Endothelial cell of umbilical vein (primary cell): ENCODE results near the gene FANCC. TPM values are rescaled to one million over a fixed set of nuclear protein-coding genes. Genes with fewer than 3 reads are reported as not detected.

Experiments used
- BruUV-seq: library from RNA; stranded (reverse); fragments of 400-500 nt; replicated peaks from 2 replicates; lab custom pipeline; 2021; lab: Mats Ljungman, UMichigan
- CTCF ChIA-PET: fragments of 300-600, 350-600 bp; sonication (Branson Sonifier 250); formaldehyde crosslinking; loops from one replicate; lab custom pipeline; 2021; ENCODE audit warnings: antibody characterized with exemption, inconsistent platforms; lab: Charles Lee
- POLR2A ChIA-PET: fragments of 300-600, 350-600 bp; sonication (Branson Sonifier 250); formaldehyde crosslinking; loops from one replicate; lab custom pipeline; 2021; ENCODE audit warnings: antibody characterized with exemption, inconsistent platforms; lab: Charles Lee
- DNase-seq: peaks from one replicate; pipeline ENCODE4 v3.0.0-alpha.2; 2011; ENCODE audit warnings: low read depth, low spot score
- FAIRE-seq: peaks from 2 replicates; lab custom pipeline; 2011; peaks lifted over from hg19 to GRCh38; lab: Jason Lieb, UNC
- H2AFZ ChIP-seq: 2 replicates; pipeline ENCODE4 v1.6.0; 2012; ENCODE audit warnings: low read depth, low read length, control low read depth, inconsistent platforms
- H3K27ac ChIP-seq: 2 replicates; pipeline ENCODE4 v1.5.1; 2011; ENCODE audit warnings: low read depth, mild to moderate bottlenecking, control low read depth, low read length, moderate library complexity; ENCODE audit not compliant: insufficient read depth
- H3K27me3 ChIP-seq, 2 experiments: 2 replicates each; pipeline versions ENCODE4 v1.6.0 to v1.6.1; 2011; ENCODE audit warnings: low read length in 2 of 2, mixed read lengths in 1 of 2; ENCODE audit not compliant: control insufficient read depth in 2 of 2, insufficient read depth in 2 of 2
- H3K36me3 ChIP-seq, 2 experiments: 2 replicates in 1 of 2; 3 replicates in 1 of 2; pipeline ENCODE4 v1.5.1; 2011; ENCODE audit warnings: low read length in 2 of 2, mild to moderate bottlenecking in 1 of 2, moderate library complexity in 1 of 2; ENCODE audit not compliant: control insufficient read depth in 2 of 2, insufficient read depth in 2 of 2; ENCODE audit errors: extremely low read depth in 1 of 2
- H3K4me1 ChIP-seq: 3 replicates; pipeline ENCODE4 v1.5.1; 2011; ENCODE audit warnings: mild to moderate bottlenecking, low read length; ENCODE audit not compliant: control insufficient read depth, insufficient read depth; ENCODE audit errors: extremely low read depth
- H3K4me2 ChIP-seq: 2 replicates; pipeline ENCODE4 v1.6.1; 2011; ENCODE audit warnings: low read length, control low read depth, mixed read lengths; ENCODE audit not compliant: insufficient read depth
- H3K4me3 ChIP-seq, 3 experiments: fragments of 200-600 bp in 1 of 3; sonication (generic), shearing (Covaris generic) in 1 of 3; replicated peaks in 1 of 3; 2 replicates each; pipeline ENCODE4 v1.5.1; 2011 to 2016; ENCODE audit warnings: control low read depth in 3 of 3, low read length in 3 of 3, mild to moderate bottlenecking in 2 of 3, inconsistent platforms in 1 of 3, low read depth in 1 of 3, moderate library complexity in 1 of 3; ENCODE audit not compliant: insufficient read depth in 1 of 3
- H3K79me2 ChIP-seq: 2 replicates; pipeline ENCODE4 v1.6.0; 2012; ENCODE audit warnings: low read length, inconsistent platforms; ENCODE audit not compliant: control insufficient read depth, insufficient read depth
- H3K9ac ChIP-seq: replicated peaks from 2 replicates; pipeline ENCODE3; 2011; ENCODE audit warnings: low read length, control low read depth; ENCODE audit not compliant: insufficient read depth; ENCODE audit errors: extremely low read depth
- H3K9me1 ChIP-seq: replicated peaks from 3 replicates; pipeline ENCODE4 v1.6.0; 2011; ENCODE audit warnings: mild to moderate bottlenecking, low read length; ENCODE audit not compliant: control insufficient read depth, insufficient read depth; ENCODE audit errors: extremely low read depth
- H3K9me3 ChIP-seq: replicated peaks from 2 replicates; pipeline ENCODE4 v1.5.1; 2012; ENCODE audit warnings: low read length, inconsistent platforms; ENCODE audit not compliant: control insufficient read depth, insufficient read depth
- H4K20me1 ChIP-seq: replicated peaks from 2 replicates; pipeline ENCODE3; 2011; ENCODE audit warnings: mild to moderate bottlenecking, low read length; ENCODE audit not compliant: control insufficient read depth, insufficient read depth; ENCODE audit errors: extremely low read depth
- EZH2 ChIP-seq: IDR thresholded peaks from 2 replicates; pipeline ENCODE4 v1.6.1; 2012; ENCODE audit warnings: borderline replicate concordance, low read depth, mild to moderate bottlenecking, moderate library complexity, low read length, inconsistent platforms; ENCODE audit not compliant: severe bottlenecking
- FOS ChIP-seq: IDR thresholded peaks from 2 replicates; pipeline ENCODE4 v1.6.1; 2011; ENCODE audit warnings: mild to moderate bottlenecking, low read length, moderate library complexity, borderline replicate concordance; ENCODE audit not compliant: insufficient read depth
- GATA2 ChIP-seq: IDR thresholded peaks from 2 replicates; pipeline ENCODE4 v1.7.0; 2011; ENCODE audit warnings: low read depth, mild to moderate bottlenecking, moderate library complexity, mixed read lengths, low read length; ENCODE audit not compliant: insufficient read length, insufficient read depth
- JUN ChIP-seq: IDR thresholded peaks from 2 replicates; pipeline ENCODE4 v1.6.1; 2011; ENCODE audit warnings: borderline replicate concordance, low read depth; ENCODE audit not compliant: insufficient read length, insufficient read depth
- MYC ChIP-seq: IDR thresholded peaks from one replicate; pipeline ENCODE4 v1.6.1; 2011; ENCODE audit warnings: mild to moderate bottlenecking, low read depth, low read length
- POLR2A ChIP-seq: IDR thresholded peaks from 2 replicates; pipeline ENCODE4 v1.6.1; 2012; ENCODE audit warnings: low read depth, mild to moderate bottlenecking, control low read depth, low read length
- POLR2AphosphoS5 ChIP-seq: IDR thresholded peaks from 2 replicates; pipeline ENCODE4 v1.6.1; 2012; ENCODE audit warnings: low read depth, mild to moderate bottlenecking, control low read depth, low read length, moderate library complexity; ENCODE audit not compliant: insufficient read depth
- dilution Hi-C: fragments of 300-500 bp; cut with MboI; formaldehyde crosslinking; loops from one replicate; pipeline ENCODE4 v1.15.0; 2019; ENCODE audit warnings: low sequenced_read_pairs; ENCODE audit not compliant: extremely low pct_ligation_motif_present
- intact Hi-C: fragments of 100-400 bp; cut with micrococcal nuclease; formaldehyde crosslinking; loops from one replicate; pipeline ENCODE4 v1.10.0; 2022
- polyA plus RNA-seq, 4 experiments: library from polyadenylated mRNA; depleted of rRNA in 3 of 4; stranded (reverse) in 3 of 4; unstranded in 1 of 4; fragments of >200 nt; gene quantifications; 2 replicates each; pipeline versions ENCODE4 v1.2.1 to v1.2.3, GENCODE V29; 2011 to 2012; ENCODE audit warnings: missing spikeins in 1 of 4
- total RNA-seq: library from RNA; stranded (reverse); gene quantifications from 2 replicates; pipeline ENCODE4 v1.2.3, GENCODE V29; 2021
- TF ChIP-seq, protein P1 (sequence below): IDR thresholded peaks from 2 replicates; pipeline ENCODE4 v1.6.1; 2011; ENCODE audit not compliant: insufficient read depth, insufficient read length
- TF ChIP-seq, protein P2 (sequence below), 2 donors: IDR thresholded peaks; 1 replicate in 1 of 2; 2 replicates in 1 of 2; pipeline ENCODE4 v1.5.1; 2011; ENCODE audit warnings: low read length in 2 of 2, mild to moderate bottlenecking in 2 of 2, moderate library complexity in 2 of 2, control low read depth in 1 of 2, inconsistent platforms in 1 of 2, low read depth in 1 of 2; ENCODE audit not compliant: insufficient read depth in 1 of 2; ENCODE audit errors: extremely low read depth in 1 of 2

The FANCC gene
- total and polyA plus RNA-seq, 2 donors (not counting 3 experiments of a cell fraction or from before 2014, with no cell fraction given), result 5.7 to 13.1 TPM

DNA sequence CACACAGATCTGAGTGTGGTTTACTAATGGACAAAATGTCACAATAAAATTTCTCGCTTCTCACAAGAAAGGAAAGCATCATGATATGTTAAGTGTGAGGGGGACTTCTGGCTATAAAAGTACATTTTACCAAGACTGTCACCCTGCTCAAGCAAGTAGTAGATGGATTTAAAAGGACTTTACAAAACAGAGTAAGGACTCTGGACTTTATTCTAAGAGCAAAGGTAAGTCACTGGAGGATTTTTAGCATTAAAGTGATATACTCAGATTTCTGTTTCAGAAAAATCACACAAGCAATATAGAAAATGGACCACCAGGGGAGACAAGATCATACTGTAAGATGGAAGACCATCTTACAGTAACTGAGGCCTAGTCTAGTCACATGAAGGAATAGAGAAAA lies 19.7 kb downstream of the FANCC start:
- no peak overlapping the region for H2AFZ ChIP-seq
- intact Hi-C loops, result no loop called here
- H3K27ac ChIP-seq, result no peak overlapping the region
- H4K20me1 ChIP-seq, result no peaks in the 10 kb centered on the region
- H3K9ac ChIP-seq, result no peak overlapping the region
- no TSS peak for BruUV-seq
- no peaks in the 10 kb centered on the region for H3K4me1 ChIP-seq
- H3K27me3 ChIP-seq, result no peaks in the 10 kb centered on the region
- TF ChIP-seq POLR2A (no peak), JUN (no peak), FOS (no peak), GATA2 (no peak), MYC (no peak), EZH2 (no peak), POLR2AphosphoS5 (no peak)
- TF ChIP-seq, protein P1, sequence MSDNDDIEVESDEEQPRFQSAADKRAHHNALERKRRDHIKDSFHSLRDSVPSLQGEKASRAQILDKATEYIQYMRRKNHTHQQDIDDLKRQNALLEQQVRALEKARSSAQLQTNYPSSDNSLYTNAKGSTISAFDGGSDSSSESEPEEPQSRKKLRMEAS, result no peak
- TF ChIP-seq, protein P2, sequence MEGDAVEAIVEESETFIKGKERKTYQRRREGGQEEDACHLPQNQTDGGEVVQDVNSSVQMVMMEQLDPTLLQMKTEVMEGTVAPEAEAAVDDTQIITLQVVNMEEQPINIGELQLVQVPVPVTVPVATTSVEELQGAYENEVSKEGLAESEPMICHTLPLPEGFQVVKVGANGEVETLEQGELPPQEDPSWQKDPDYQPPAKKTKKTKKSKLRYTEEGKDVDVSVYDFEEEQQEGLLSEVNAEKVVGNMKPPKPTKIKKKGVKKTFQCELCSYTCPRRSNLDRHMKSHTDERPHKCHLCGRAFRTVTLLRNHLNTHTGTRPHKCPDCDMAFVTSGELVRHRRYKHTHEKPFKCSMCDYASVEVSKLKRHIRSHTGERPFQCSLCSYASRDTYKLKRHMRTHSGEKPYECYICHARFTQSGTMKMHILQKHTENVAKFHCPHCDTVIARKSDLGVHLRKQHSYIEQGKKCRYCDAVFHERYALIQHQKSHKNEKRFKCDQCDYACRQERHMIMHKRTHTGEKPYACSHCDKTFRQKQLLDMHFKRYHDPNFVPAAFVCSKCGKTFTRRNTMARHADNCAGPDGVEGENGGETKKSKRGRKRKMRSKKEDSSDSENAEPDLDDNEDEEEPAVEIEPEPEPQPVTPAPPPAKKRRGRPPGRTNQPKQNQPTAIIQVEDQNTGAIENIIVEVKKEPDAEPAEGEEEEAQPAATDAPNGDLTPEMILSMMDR (IDR thresholded peaks at IDR 0.05; ENCODE audit: extremely low read depth in 1 of 2, insufficient read depth in 1 of 2, low read depth in 1 of 2, low read length in 2 of 2), result no peak
- H3K9me1 ChIP-seq, result no peaks in the 10 kb centered on the region
- H3K9me3 ChIP-seq, result no peaks in the 10 kb centered on the region
- DNase-seq (no peak), FAIRE-seq (no peak)
- POLR2A ChIA-PET, result no interaction called here
- H3K4me3 ChIP-seq, result no peak overlapping the region
- H3K79me2 ChIP-seq, result no peaks in the 10 kb centered on the region
- CTCF ChIA-PET, result no interaction called here
- H3K36me3 ChIP-seq, result no peaks in the 10 kb centered on the region
- dilution Hi-C loops, result no loop called here
- H3K4me2 ChIP-seq, result no peak overlapping the region
